HG03060 (cell line): ENCODE measurements around the gene KCTD2.
A peak's percentile ranks its signal among the peaks of the same experiment; 100 is the strongest.

ENCODE experiments used
- ATAC-seq: cut with Tn5 transposase; IDR thresholded peaks from one replicate; pipeline ENCODE4 v1.9.1; 2021; ENCODE audit warnings: low read depth, moderate number of reproducible peaks; ENCODE audit not compliant: unreplicated experiment

The KCTD2 gene

GRCh38 chr17:75093548-75094158 lies 46.6 kb downstream of the KCTD2 start:
- ATAC-seq: no peak

- ATAC-seq: no peak
Measured at GRCh38 chr17:75094871-75095399, 47.9 kb downstream of the KCTD2 start.

GRCh38 chr17:75096082-75096625 lies 49.1 kb downstream of the KCTD2 start:
- ATAC-seq: no peak

- ATAC-seq: no peak
Measured at GRCh38 chr17:75097865-75098264, 50.8 kb downstream of the KCTD2 start.

- no peak for ATAC-seq
Measured at GRCh38 chr17:75098861-75099260, 51.8 kb downstream of the KCTD2 start.

GRCh38 chr17:75099881-75100595 lies 53.0 kb downstream of the KCTD2 start:
- ATAC-seq: no peak

GRCh38 chr17:75102385-75102821 lies 55.4 kb downstream of the KCTD2 start:
- no peak for ATAC-seq

GRCh38 chr17:75103601-75104554 lies 56.9 kb downstream of the KCTD2 start:
- no peak for ATAC-seq

- no peak for ATAC-seq
Measured at GRCh38 chr17:75105126-75106080, 58.4 kb downstream of the KCTD2 start.

GRCh38 chr17:75108193-75108592 lies 61.2 kb downstream of the KCTD2 start:
- no peak for ATAC-seq

- no peak for ATAC-seq
Measured at GRCh38 chr17:75109046-75109406, 62.0 kb downstream of the KCTD2 start.

- ATAC-seq: peak; percentile 55
Measured at GRCh38 chr17:75109407-75110233, 62.6 kb downstream of the KCTD2 start, which contains the start of gene ARMC7. Gene ARMC7, plus strand, starts transcription at chr17:75109969. Its CDS starts 320 bp downstream, at chr17:75110289.

- no peak for ATAC-seq
Measured at GRCh38 chr17:75110234-75110937, 63.4 kb downstream of the KCTD2 start.

GRCh38 chr17:75111777-75112335 lies 64.8 kb downstream of the KCTD2 start:
- no peak for ATAC-seq

- no peak for ATAC-seq
Measured at GRCh38 chr17:75113798-75114551, 67.0 kb downstream of the KCTD2 start.

- ATAC-seq: no peak
Measured at GRCh38 chr17:75114552-75115314, 67.7 kb downstream of the KCTD2 start.
